GM18505 (cell line): ENCODE results near the gene FAM83E.
"Not testable (repeated sequence)": the region's sequence is repeated elsewhere in the genome, so short reads cannot be mapped to it uniquely, and the experiment has no call there.

Experiments used
- ATAC-seq: cut with Tn5 transposase; IDR thresholded peaks from one replicate; pipeline ENCODE4 v1.9.1; 2021; ENCODE audit not compliant: unreplicated experiment
- POLR2A ChIP-seq: IDR thresholded peaks from 4 replicates; pipeline ENCODE4 v1.6.1; 2011; ENCODE audit warnings: borderline replicate concordance; ENCODE audit not compliant: insufficient read depth, insufficient read length; ENCODE audit errors: extremely low read depth

FAM83E gene

DNA sequence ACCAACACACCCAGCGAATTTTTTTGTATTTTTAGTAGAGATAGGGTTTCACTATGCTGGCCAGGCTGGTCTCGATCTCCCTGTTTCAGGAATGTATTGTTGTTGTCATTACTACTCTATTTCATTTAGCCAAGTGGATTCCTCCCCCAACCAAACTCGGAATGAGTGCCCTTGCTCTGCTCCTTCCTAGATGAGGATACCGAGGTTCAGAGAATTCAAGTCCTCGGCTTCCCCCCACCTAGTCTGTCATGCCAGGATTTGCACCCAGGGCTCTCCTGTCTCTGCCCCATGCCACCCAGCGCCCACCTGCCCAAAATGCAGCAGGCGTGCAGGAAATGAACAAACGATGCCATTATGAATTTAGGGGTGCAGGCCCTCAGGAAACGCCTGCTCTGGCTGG, 11.9 kb downstream of the FAM83E start:
- TF ChIP-seq POLR2A = no peak

DNA sequence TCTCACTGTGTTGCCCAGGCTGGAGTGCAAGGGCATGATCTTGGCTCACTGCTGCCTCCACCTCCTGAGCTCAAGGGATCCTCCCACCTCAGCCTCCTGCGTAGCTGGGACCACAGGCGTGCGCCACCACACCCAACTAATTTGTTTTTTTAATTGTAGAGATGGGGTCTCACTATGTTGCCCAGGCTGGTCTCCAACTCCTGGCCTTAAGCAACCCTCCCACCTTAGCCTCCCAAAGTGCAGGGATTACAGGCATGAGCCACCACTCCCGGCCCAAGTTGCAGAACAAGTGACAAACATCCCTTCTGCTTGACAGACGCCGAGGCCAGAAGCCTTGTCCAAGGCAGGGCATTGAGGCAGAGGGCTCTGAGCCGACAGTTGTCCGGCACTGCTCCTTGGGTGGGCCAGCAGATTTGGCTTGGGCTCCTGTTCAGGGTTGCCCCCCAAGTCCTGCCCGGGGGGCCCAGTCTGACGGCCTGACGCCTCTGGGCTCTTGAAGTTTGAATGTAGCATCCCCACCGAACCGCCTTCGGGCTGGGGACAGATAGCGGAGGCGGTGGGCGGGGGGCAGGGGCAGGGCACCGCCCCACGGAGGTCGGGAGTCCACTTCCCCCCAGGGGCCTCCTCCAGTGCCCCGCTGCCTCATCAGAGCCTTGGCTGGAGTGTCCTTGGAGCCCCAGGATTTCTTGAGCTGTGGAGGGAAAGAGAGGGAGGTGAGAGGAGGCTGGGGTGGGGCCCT, 14.0 kb downstream of the FAM83E start:
- no peak for ATAC-seq
- TF ChIP-seq POLR2A = no peak

More for the DNA sequence above, 11.9 kb downstream of the FAM83E start:
- no peak for ATAC-seq

DNA sequence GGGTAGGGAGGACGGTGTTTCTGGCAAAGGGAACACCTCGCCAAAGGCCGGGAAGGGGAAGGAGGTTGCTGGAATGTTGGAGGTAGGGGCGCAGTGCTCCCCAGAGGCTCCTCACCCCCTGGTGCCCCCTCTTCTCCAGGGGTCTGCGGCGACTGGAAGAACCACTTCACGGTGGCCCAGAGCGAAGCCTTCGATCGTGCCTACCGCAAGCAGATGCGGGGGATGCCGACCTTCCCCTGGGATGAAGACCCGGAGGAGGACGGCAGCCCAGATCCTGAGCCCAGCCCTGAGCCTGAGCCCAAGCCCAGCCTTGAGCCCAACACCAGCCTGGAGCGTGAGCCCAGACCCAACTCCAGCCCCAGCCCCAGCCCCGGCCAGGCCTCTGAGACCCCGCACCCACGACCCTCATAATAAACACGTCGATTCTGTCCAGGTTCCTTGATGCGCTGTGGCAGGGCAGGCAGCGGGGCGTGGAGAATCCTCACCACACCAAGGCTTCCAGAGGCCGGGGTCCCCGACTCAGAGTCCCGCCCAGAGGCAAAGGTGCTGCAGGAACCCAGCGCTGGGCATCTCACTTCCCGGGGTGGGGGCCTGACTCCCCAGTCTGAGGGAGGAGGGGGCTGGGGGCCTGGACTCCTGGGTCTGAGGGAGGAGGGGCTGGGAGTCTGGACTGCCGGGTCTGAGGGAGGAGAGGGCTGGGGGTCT, 15.7 kb downstream of the FAM83E start:
- no peak for ATAC-seq
- no peak for TF ChIP-seq POLR2A

DNA sequence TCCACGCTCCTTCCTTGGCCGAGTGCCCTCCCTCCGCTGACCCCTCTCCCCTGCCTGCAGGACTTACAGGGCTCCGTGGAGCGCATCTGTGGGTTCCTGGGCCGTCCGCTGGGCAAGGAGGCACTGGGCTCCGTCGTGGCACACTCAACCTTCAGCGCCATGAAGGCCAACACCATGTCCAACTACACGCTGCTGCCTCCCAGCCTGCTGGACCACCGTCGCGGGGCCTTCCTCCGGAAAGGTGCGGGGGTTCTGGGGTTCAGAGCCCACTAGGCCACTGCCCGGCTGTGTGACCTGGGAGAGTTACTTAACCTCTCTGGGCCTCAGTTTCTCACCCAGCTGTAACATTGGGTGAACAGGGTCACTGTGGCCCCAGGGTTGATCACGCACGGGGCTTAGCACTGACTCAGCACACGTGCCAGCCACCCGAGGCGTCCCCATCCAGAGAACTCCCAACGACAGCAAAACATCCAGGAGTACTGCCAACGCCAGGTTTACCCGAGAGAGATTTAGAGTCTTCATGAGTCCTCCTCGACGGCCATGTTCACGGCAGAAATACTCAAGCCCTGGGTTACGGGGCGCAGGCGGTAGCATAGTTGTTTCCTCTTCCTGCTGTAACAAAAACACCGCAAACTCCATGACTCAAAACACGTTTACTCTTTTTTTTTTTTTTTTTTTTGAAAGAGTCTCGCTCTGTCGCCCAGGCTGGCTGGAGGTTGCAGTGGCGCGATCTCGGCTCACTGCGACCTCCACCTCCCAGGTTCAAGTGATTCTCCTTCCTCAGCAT, 18.0 kb downstream of the FAM83E start:
- no peak for ATAC-seq
- peak; percentile 32 for TF ChIP-seq POLR2A

DNA sequence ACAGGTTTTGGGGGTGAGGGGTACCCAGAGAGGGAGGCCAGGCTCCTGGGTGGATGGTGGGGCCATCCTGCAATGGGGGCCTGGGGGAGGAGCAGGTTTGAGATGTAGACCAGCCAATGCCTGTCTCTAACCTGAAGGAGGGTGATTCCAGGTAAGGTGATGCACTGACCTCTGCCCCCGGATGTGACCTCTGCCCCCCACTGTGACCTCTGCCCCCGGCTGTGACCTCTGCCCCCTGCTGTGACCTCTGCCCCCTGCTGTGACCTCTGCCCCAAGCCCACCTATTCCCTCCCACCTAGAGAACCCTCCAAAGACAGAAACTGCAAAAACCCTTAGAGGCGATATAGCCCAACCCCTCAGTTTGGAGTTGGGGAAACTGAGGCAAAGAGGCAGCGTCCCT, 18.6 kb downstream of the FAM83E start:
- ATAC-seq = no peak
- no peak for TF ChIP-seq POLR2A

DNA sequence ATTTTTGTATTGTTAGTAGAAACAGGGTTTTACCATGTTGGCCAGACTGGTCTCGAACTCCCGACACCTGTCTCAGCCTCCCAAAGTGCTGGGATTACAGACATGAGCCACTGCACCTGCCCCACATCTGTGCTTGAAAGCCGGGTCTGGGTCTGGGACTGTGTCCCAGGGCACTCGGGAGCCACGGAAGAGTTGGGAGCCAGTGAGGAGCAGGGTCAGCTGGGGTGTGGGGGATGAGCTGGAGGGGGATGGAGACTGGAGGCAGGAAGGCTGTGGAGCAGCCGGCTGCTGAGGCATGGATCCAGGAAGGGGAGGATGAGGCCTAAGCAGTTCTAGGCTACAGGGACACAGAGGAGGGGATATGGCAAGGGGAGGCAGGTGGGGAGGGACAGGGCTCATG, 19.0 kb downstream of the FAM83E start:
- no peak for ATAC-seq
- no peak for TF ChIP-seq POLR2A

DNA sequence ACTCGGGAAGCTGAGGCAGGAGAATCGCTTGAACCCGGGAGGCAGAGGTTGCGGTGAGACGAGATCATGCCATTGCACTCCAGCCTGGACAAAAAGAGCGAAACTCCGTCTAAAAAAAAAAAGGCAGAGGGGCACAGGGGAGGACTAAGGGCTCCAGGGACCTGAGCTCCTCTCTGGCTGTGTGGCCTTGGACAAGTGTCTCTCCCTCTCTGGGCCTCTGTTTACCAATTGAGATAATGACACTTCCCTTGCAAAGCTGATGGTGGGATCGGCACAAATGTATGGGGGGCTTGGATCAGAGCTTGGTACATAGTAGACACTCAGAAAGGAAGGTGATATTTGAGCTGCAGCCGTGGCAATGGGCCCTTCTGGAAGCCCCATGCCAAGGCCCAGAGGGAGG, 19.7 kb downstream of the FAM83E start:
- TF ChIP-seq POLR2A = no peak
- ATAC-seq = no peak

DNA sequence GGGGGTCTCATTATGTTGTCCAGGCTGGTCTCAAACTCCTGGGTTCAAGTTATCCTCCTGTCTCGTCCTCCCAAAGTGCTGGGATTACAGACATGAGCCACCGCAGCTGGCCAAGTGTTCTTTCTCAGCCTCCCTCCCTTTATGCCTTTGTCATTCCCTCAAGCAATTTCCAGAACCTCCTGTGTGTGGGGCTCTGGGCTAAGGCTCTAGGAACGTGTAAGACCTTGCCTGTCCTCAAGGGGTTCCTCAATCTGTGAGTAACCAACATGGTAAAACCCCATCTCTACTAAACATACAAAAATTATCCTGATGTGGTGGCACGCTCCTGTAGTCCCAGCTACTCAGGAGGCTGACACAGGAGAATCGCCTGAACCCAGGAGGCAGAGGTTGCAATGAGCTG, 23.9 kb downstream of the FAM83E start:
- no peak for TF ChIP-seq POLR2A
- no peak for ATAC-seq

DNA sequence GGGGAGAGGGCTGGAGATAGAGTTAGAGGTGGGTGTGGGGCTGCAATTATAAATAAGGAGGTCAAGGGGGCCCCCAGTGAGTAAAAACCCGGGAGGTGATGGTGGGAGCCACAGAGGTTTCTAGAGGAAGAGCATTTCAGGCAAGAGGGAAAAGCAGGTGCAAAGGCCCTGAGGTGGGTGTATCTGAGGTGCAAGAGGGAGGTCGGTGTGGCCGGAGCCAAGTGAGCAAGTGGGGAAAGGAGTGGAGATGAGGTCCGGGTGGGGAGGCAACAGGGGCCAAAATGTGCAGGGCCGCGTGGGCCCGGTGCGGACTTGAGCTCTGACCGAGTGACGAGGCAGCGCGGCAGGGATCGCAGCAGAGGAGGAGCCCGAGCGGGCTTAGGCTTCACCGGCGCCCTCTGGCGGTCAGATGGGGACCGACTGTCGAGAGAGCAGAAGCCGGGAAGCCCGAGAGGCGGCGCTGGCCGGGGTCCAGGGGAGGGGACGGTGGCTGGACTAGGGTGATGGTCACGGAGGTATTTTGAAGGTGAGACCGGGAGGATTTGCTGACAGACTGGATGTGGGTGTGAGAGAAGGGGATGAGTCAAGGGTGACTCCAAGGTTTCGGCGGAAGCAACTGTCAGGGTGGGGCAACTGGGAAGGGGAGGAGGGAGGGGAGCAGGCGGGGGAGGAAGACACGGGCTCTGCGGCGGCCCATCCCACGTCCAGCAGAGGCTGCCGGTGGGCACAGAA, 26.0 kb downstream of the FAM83E start:
- TF ChIP-seq POLR2A = no peak
- ATAC-seq = no peak

DNA sequence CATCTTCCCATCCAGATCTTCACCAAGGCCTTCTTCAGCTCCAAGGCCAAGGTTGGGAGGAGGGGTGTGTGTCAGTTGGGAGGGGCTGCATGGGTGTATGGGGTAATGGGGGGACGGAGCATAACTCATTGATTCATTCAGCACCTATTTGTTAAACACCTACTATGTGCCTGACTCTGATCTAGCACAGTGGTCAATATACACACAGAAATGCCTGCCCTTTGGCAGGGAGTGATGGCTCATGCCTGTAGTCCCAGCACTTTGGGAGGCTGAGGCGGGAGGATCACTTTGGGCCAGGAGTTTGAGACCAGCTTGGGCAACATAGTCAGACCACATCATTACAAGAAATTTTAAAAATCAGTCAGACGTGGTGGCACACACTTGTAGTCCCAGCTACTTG, 27.5 kb downstream of the FAM83E start:
- TF ChIP-seq POLR2A = no peak
- ATAC-seq = no peak

DNA sequence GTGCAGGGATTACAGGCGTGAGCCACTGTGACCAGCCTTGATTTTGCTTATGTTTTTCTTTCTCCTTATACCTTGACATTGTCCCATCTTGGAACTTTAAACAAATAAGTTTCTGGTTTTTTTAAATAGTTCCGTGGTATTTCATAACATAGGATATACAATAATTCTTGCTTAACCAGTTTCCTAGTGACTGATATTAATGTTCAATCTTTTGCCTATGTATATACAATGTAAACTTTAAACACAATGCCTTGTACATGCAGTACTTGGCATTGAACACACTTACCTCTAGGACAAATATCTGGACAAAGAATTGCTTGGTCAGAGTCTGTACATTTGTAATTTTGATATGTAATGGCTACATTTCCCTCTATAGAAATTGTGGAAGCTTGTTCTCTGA, 32.7 kb downstream of the FAM83E start:
- no peak for TF ChIP-seq POLR2A
- ATAC-seq = no peak

DNA sequence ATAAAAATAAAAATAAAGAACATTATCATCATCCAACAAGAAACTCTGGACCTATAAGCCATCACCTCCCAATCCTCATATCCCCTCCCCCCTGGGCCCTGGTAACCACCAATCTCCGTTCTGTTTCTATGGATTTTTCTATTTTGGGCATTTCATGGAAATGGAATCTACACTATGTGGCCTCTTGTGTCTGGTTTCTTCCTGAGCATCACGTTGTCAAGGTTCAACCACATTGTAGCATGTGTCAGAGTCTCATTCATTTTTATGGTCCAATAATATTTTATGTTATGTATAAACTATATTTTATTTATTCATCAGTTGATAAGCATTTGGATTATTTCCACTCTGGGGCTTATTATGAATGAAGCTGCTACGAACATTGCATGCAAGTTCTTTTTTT, 36.0 kb downstream of the FAM83E start:
- ATAC-seq = no peak
- TF ChIP-seq POLR2A = no peak

DNA sequence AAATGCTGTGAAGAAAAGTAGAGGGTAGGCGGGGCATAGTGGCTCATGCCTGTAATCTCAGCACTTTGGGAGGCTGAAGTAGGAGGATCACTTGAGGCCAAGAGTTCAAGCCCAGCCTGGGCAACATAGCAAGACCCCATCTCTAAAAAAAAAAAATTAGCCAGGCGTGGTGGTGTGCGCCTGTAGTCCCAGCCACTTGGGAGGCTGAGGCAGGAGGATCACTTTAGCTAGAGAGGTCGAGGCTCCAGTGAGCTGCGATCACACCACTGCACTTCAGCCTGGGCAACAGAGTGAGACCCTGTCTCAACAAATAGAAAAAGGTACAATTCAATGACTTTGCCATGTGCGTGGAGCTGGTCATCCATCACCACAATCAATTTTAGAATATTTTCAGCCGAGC, 37.0 kb downstream of the FAM83E start:
- ATAC-seq = not testable (repeated sequence)
